Daoy (cell line): ENCODE results near the gene POLR2A. TPM values are rescaled to one million over a fixed set of nuclear protein-coding genes. Genes with fewer than 3 reads are reported as not detected.
"Not testable (repeated sequence)": the region's sequence is repeated elsewhere in the genome, so short reads cannot be mapped to it uniquely, and the experiment has no call there.

ENCODE experiments used
- DNase-seq: peaks from one replicate; pipeline ENCODE4 v3.0.0-alpha.2; 2015; ENCODE audit warnings: low read depth
- total RNA-seq: library from RNA; depleted of rRNA; stranded (reverse); fragments of >200 nt; shearing (Covaris generic); gene quantifications from 2 replicates; pipeline ENCODE4 v1.2.3, GENCODE V29; 2014

Gene POLR2A
- total RNA-seq, 1 experiment from 2014 or later: 56.2 TPM

GRCh38 chr17:7460850-7461660 lies 23.1 kb upstream of the POLR2A start:
- DNase-seq: no peak

GRCh38 chr17:7462474-7463371 lies 21.4 kb upstream of the POLR2A start:
- DNase-seq: no peak

- DNase-seq: no peak
These were observed 20.8 kb upstream of the POLR2A start for GRCh38 chr17:7463372-7463846.

GRCh38 chr17:7464081-7464480 lies 20.1 kb upstream of the POLR2A start:
- DNase-seq: no peak

GRCh38 chr17:7465597-7466275 lies 18.4 kb upstream of the POLR2A start:
- no peak for DNase-seq

GRCh38 chr17:7466318-7466638 lies 17.9 kb upstream of the POLR2A start:
- no peak for DNase-seq

GRCh38 chr17:7466639-7467341 lies 17.4 kb upstream of the POLR2A start:
- DNase-seq: no peak

- DNase-seq: no peak
These were observed 16.7 kb upstream of the POLR2A start for GRCh38 chr17:7467498-7467897.

- no peak for DNase-seq
These were observed 15.9 kb upstream of the POLR2A start for GRCh38 chr17:7468290-7468689.

- DNase-seq: no peak
These were observed 15.3 kb upstream of the POLR2A start for GRCh38 chr17:7468804-7469389.

GRCh38 chr17:7469843-7470242 lies 14.3 kb upstream of the POLR2A start:
- not testable (repeated sequence) for DNase-seq

GRCh38 chr17:7470457-7470973 lies 13.7 kb upstream of the POLR2A start:
- DNase-seq: not testable (repeated sequence)

- DNase-seq: no peak
These were observed 12.4 kb upstream of the POLR2A start for GRCh38 chr17:7471729-7472128.

- DNase-seq: not testable (repeated sequence)
These were observed 9.4 kb upstream of the POLR2A start for GRCh38 chr17:7474767-7475166.

GRCh38 chr17:7475764-7476422 lies 8.3 kb upstream of the POLR2A start:
- no peak for DNase-seq

GRCh38 chr17:7476494-7476893 lies 7.7 kb upstream of the POLR2A start:
- DNase-seq: peak; percentile 61

- no peak for DNase-seq
These were observed 7.2 kb upstream of the POLR2A start for GRCh38 chr17:7476951-7477350.

GRCh38 chr17:7477392-7478275 lies 6.5 kb upstream of the POLR2A start:
- DNase-seq: no peak
